Glomerular visceral epithelial cell (primary cell): ENCODE measurements around the gene SLIT3.
"Not testable (repeated sequence)": the region's sequence is repeated elsewhere in the genome, so short reads cannot be mapped to it uniquely, and the experiment has no call there.

Experiments used
- DNase-seq: peaks from one replicate; pipeline ENCODE4 v3.0.0-alpha.2; 2016; ENCODE audit errors: extremely low spot score

SLIT3 gene

DNA sequence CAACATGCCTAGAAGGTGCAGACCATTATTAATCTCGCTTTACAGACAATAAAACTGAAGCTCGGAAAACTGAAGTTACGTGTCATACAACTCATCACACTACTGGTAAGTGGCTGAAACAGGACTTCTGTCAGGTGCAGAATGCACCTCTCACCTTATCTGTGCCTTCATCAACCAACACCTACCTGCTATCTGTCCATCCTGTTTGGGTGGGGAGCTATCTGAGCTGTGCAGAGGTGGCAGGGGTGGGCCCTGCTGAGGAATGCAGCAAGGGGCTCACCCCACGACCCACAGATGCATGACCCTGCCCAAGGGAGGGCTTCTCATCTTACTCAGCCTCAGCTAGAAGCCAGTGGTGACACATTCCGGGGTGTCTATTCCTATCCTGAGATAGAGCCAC, 81.6 kb downstream of the SLIT3 start:
- DNase-seq = no peak

DNA sequence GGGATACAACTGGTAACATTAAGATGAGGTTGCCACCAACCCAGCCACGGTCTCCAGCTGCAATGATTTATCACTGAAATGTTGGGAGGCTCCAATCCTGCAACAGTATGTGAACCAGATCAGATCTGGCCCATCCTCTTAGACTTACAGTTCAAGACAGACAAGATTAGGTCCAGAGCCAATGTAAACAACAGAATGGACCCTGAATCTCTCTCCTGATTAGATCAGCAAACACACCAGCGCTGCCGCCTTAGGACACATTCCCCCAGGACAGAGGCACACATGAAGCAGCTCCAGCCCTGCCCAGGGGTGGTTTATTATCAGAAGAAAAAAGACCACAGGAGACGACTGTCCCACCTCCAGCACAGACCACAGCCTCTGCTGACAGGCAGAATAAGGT, 82.1 kb downstream of the SLIT3 start:
- DNase-seq = no peak

DNA sequence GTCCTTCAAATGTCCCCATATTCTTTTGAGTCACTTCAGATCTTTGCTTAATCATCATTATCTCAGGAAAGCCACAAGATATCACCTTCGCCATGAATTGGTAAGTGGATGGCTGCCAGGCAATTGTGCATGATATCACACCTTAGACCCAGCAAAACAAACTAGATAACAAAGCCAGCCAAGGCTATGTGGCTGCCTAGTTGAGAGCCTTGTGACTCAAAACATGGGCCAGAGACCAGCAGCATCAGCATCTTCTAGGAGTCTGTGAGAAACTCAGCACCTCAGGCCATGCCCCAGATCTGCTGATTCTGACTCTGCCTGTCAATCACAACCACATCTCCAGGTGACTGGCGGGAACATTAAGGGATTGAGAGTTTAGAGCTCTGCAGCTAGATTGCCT, 82.8 kb downstream of the SLIT3 start:
- DNase-seq = no peak

DNA sequence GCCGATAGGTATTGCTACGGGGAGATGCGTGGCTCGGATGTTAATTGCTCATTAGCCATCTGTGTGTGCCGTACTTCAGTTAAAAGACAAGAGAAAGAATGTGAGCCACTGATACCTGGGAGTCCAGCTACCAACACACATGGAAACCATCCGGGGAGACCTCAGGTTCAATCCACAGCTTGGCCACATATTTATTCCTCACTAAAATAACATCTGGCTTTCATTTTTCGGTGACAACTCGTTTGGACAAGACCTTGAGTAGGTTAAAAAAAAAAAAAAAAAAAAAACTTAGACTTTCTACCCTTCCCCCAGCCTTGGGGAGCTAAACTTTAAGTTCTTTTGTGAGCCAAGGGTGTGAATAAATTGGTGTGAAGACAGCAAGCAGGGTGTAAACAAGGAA, 84.1 kb downstream of the SLIT3 start:
- no peak for DNase-seq

- DNase-seq = no peak
Observed at GRCh38 chr5:169213479-169213878, 87.5 kb downstream of the SLIT3 start.

DNA sequence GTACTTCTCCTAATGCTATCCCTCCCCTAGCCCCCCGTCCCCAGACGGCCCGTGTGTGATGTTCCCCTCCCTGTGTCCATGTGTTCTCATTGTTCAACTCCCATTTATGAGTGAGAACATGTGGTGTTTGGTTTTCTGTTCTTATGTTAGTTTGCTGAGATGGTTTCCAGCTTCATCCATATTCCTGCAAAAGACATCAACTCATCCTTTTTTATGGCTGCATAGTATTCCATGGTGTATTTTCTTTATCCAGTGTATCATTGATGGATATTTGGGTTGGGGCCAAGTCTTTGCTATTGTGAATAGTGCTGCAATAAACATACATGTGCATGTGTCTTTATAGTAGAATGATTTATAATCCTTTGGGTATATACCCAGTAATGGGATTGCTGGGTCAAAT, 89.2 kb downstream of the SLIT3 start:
- DNase-seq = not testable (repeated sequence)

DNA sequence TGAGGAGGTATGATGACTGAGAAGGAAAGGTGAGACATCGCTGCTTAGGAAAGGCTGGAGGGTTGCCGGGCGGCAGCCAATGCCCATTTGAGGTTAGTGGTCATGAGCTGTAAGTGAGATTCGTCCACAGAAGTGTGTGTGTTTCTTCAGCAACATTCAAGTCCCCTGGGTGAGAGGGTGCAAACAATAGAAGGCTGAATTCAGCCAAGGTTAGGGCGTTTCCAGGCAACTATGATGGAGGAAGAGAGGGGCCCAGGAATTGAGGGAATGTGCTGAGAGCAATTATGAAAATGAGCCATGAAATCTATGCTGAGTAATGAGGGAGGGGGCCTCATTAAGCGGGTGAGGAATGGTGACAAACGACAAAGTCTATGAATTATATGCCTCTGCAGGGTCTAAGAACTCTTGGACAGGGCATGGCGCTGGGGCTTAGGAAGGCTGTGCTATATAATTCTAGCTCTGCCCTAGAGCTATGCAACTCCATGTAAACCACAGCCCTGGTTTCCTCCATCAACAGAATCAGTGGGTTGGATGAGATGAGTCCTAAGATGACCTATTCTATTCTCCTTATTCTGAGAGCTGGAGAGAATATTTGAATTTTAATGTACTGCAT, 96.0 kb downstream of the SLIT3 start:
- DNase-seq = no peak

- DNase-seq = no peak
Observed at GRCh38 chr5:169202969-169203368, 98.0 kb downstream of the SLIT3 start.

DNA sequence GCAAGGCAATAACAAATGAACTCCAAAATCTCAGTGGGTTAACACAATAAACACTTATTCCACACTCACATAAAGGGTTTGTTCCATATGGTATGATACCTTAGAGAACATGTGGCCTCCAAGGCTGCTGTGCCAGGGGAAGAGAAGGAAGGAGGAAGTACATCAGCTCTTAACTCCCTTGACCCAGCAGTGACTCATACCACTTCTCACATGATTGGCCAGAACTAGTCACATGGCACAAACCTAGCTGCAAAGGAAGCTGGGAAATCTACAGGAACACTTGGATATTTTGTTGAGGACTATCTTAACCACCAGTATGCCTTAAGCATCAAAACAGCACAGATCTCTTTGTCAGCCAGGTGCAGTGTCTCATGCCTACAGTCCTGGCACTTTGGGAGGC, 99.3 kb downstream of the SLIT3 start:
- no peak for DNase-seq

DNA sequence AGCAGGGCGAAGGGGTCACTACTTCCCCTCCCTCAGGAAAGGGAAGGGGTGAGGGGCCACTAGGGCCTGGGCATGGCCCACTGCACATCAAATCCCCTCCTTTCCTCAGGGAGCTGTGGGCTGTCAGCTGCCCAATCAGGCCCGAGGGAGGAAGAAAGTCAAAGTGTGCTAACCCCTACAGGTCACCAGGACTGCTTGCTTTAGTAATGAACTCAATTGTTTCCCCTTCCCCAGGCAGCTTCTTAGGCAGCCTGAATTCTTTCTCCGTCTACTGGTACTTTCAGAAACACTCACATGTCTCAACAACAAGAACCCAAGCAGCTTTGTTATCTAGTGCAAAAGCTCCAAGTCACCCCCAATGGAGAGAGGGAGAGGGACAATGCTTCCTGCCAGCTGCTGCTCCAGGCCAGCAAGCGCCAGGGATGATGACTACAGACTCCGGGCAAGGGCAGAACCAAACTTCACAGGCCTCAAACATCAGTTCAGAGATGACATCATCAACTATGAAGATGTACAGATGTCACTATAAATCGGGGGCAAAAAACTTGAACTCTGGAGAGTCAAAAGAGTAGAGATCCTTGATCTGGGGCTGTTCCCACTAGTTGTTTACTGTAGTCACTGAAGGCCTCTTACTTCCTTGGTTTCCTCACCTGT, 100.7 kb downstream of the SLIT3 start:
- DNase-seq = no peak

- DNase-seq = peak; percentile 22
Observed at GRCh38 chr5:169197343-169197742, 103.6 kb downstream of the SLIT3 start.

GRCh38 chr5:169196059-169196458, 104.9 kb downstream of the SLIT3 start:
- DNase-seq = no peak

- no peak for DNase-seq
Observed at GRCh38 chr5:169195601-169196000, 105.3 kb downstream of the SLIT3 start.

GRCh38 chr5:169192536-169192935, 108.4 kb downstream of the SLIT3 start:
- DNase-seq = no peak

DNA sequence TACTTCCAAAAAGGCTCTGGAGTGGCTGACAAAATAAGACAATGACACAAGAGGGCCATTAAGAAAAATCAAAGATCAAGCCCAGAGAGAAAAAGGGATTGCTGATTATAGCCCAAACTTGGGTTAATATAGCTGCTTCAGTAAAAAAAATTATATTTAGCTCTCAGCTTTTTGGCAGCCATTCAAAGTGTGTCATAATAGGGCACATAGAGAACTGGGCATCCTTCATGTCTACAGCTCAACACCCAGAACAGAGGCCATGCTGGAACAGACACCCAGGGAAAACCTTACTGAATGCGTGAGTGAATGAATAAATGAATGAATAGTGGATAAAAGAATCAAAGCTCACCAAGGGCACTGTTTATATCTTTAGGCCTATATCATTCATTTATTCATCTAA, 110.1 kb downstream of the SLIT3 start:
- no peak for DNase-seq

DNA sequence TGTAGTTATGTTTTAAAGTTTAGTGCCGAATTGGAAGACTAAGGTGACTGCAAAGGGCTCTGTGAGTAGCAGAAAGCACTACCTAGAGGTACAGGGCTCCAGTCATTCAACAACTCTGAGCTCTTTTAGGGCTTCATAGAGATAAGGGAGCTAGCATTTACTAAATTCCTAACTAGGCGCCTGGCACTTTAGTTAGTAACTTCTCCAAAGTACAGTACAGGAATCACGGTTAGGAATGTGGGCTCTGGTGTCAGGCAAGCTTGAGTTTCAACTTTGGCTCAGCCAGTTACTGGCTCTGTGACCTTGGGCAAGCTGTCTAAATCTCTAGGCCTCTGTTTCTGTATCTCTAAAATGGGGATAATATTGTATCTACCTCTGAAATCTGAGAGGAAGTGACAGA, 115.3 kb downstream of the SLIT3 start:
- DNase-seq = no peak

- DNase-seq = no peak
Observed at GRCh38 chr5:169183576-169183975, 117.4 kb downstream of the SLIT3 start.

GRCh38 chr5:169182797-169183196, 118.1 kb downstream of the SLIT3 start:
- DNase-seq = no peak

GRCh38 chr5:169181814-169182213, 119.1 kb downstream of the SLIT3 start:
- DNase-seq = peak; percentile 27

DNA sequence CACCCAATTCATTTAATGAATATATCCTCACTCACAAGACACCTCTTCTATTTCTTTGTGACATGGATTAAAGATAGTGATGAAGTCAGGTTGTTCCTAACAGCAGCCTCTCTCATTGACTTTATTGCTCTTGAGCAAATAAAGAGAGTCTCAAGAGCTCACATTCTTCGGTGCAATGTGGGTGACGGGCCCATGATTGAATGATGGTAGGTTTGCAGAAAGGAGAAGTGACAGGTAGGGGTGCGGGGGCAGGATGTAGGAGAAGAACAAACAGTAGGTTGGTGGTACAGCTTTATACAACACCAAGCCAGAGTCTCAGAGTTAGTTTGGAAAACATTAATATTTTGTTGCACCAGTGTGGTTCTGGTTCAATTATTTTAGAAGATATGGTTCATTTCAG, 122.2 kb downstream of the SLIT3 start:
- DNase-seq = no peak

DNA sequence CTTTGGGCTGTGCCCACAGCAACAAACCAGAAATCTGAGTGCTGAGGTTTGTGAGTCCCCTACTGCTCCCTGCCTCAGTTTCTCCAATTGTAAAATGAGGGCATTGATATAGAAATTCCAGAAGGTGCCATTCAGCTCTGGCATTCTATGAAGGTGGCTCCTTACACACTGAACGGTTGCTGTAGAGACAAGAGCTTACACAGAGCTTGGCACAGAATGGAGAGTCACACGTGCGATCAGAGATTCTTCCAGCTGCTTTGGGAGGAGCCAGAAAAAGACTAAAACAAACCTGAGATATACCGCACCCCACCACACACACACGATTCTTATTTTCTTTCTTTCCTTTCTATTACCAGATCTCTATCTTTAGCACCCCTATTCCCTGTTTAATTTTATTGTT, 122.7 kb downstream of the SLIT3 start:
- DNase-seq = no peak

GRCh38 chr5:169176709-169177694, 123.9 kb downstream of the SLIT3 start:
- DNase-seq = no peak

GRCh38 chr5:169175733-169176132, 125.2 kb downstream of the SLIT3 start:
- no peak for DNase-seq
